HepG2 (cell line): ENCODE measurements around the gene C1orf87. TPM values are rescaled to one million over a fixed set of nuclear protein-coding genes. Genes with fewer than 3 reads are reported as not detected.
A peak's percentile ranks its signal among the peaks of the same experiment; 100 is the strongest.

Experiments
- BCL6 ChIP-seq: IDR thresholded peaks from 2 replicates; pipeline ENCODE4 v1.6.1; 2016; ENCODE audit warnings: missing genetic modification reagents, missing compliant biosample characterization
- DPF2 ChIP-seq: sonication (generic); formaldehyde crosslinking; IDR thresholded peaks from 2 replicates; pipeline ENCODE4 v1.4.0; 2020; ENCODE audit warnings: mild to moderate bottlenecking, low read depth, missing genetic modification reagents, borderline replicate concordance
- FOXA3 ChIP-seq: IDR thresholded peaks from 2 replicates; pipeline ENCODE4 v1.6.1; 2016; ENCODE audit warnings: missing genetic modification reagents, missing compliant biosample characterization
- HDAC6 ChIP-seq: fragments of 200-600 bp; sonication (generic); IDR thresholded peaks from 2 replicates; pipeline ENCODE4 v1.7.0; 2017; ENCODE audit warnings: mild to moderate bottlenecking, antibody characterized with exemption, low read length, low read depth
- HMGXB4 ChIP-seq, 2 experiments: sonication (generic) in 1 of 2; formaldehyde crosslinking in 1 of 2; IDR thresholded peaks; 2 replicates each; pipeline versions ENCODE4 v1.4.0 to v1.6.1; 2018 to 2020; ENCODE audit warnings: missing genetic modification reagents in 2 of 2, borderline replicate concordance in 1 of 2, low read depth in 1 of 2, mild to moderate bottlenecking in 1 of 2, missing biosample characterization in 1 of 2
- KLF11 ChIP-seq: IDR thresholded peaks from 2 replicates; pipeline ENCODE4 v1.6.1; 2016; ENCODE audit warnings: missing compliant biosample characterization
- PHF5A ChIP-seq: IDR thresholded peaks from one replicate; pipeline ENCODE4 v1.6.1; 2018; ENCODE audit warnings: low read depth, missing genetic modification reagents; ENCODE audit not compliant: unreplicated experiment
- POLR2AphosphoS5 ChIP-seq: IDR thresholded peaks from 2 replicates; pipeline ENCODE4 v1.6.1; 2012; ENCODE audit warnings: low read depth, low read length
- RAD21 ChIP-seq: fragments of 450-650 bp; formaldehyde crosslinking; IDR thresholded peaks from 2 replicates; pipeline ENCODE4 v1.5.0; 2020; ENCODE audit warnings: mild to moderate bottlenecking
- SMAD3 ChIP-seq: sonication (generic); formaldehyde crosslinking; IDR thresholded peaks from 2 replicates; pipeline ENCODE4 v1.4.0; 2020; ENCODE audit warnings: missing genetic modification reagents
- SOX13 ChIP-seq, 3 experiments: fragments of 450-650 bp in 1 of 3; sonication (generic) in 1 of 3; formaldehyde crosslinking in 1 of 3; IDR thresholded peaks in 2 of 3; conservative IDR thresholded peaks in 1 of 3; 2 replicates each; pipeline versions ENCODE4 v1.5.0 to v1.6.1; 2016 to 2020; ENCODE audit warnings: antibody characterized with exemption in 1 of 3, mild to moderate bottlenecking in 1 of 3, missing compliant biosample characterization in 1 of 3, missing genetic modification reagents in 1 of 3, moderate library complexity in 1 of 3
- STAG1 ChIP-seq: sonication (generic); formaldehyde crosslinking; IDR thresholded peaks from 2 replicates; pipeline ENCODE4 v1.4.0; 2020; ENCODE audit warnings: missing genetic modification reagents
- ZGPAT ChIP-seq: IDR thresholded peaks from 2 replicates; pipeline ENCODE4 v1.6.1; 2016; ENCODE audit warnings: mild to moderate bottlenecking
- ZNF570 ChIP-seq: sonication (generic); formaldehyde crosslinking; IDR thresholded peaks from 2 replicates; pipeline ENCODE4 v1.4.0; 2020; ENCODE audit warnings: mild to moderate bottlenecking, missing genetic modification reagents, borderline replicate concordance
- polyA plus RNA-seq, 8 experiments: library from polyadenylated mRNA; depleted of rRNA in 3 of 8; stranded (reverse) in 7 of 8; unstranded in 1 of 8; fragments of >200 nt; fragmentation: Illumina TruSeq in 4 of 8; extraction: Trizol in 4 of 8; gene quantifications; 2 replicates each; pipeline versions ENCODE4 v1.2.1 to v1.2.3, GENCODE V29; 2011 to 2016; ENCODE audit warnings: low read depth in 4 of 8, missing spikeins in 1 of 8, mixed read lengths in 1 of 8; ENCODE audit not compliant: insufficient read depth in 1 of 8
- total RNA-seq, 5 experiments: library from RNA; depleted of rRNA; stranded (reverse); fragments of >200 nt; fragmentation: Illumina TruSeq; extraction: Trizol; gene quantifications; 2 replicates each; pipeline ENCODE4 v1.2.3, GENCODE V29; 2016; ENCODE audit warnings: low read depth in 1 of 5
- TF ChIP-seq, protein P1 (sequence below): IDR thresholded peaks from 2 replicates; pipeline ENCODE4 v1.6.1; 2018; ENCODE audit warnings: missing genetic modification reagents, mild to moderate bottlenecking, missing compliant biosample characterization
- TF ChIP-seq, protein P2 (sequence below): sonication (generic); formaldehyde crosslinking; IDR thresholded peaks from 2 replicates; pipeline ENCODE4 v1.5.1; 2020; ENCODE audit warnings: mild to moderate bottlenecking, moderate library complexity, missing genetic modification reagents
- TF ChIP-seq, protein P3 (sequence below), 2 experiments: fragments of 450-650 bp in 1 of 2; sonication (generic) in 1 of 2; formaldehyde crosslinking; IDR thresholded peaks; 2 replicates each; pipeline versions ENCODE4 v1.5.0 to v1.8.0; 2020 to 2022; ENCODE audit warnings: mild to moderate bottlenecking in 1 of 2, missing genetic modification reagents in 1 of 2
- TF ChIP-seq, protein P4 (sequence below): sonication (generic); formaldehyde crosslinking; IDR thresholded peaks from 2 replicates; pipeline ENCODE4 v1.5.0; 2020; ENCODE audit warnings: mild to moderate bottlenecking, missing genetic modification reagents, moderate library complexity

Gene C1orf87
- total and polyA plus RNA-seq, 2 of the 13 experiments (the other 11 are each of a cell fraction or from before 2014, with no cell fraction given), result not detected

DNA sequence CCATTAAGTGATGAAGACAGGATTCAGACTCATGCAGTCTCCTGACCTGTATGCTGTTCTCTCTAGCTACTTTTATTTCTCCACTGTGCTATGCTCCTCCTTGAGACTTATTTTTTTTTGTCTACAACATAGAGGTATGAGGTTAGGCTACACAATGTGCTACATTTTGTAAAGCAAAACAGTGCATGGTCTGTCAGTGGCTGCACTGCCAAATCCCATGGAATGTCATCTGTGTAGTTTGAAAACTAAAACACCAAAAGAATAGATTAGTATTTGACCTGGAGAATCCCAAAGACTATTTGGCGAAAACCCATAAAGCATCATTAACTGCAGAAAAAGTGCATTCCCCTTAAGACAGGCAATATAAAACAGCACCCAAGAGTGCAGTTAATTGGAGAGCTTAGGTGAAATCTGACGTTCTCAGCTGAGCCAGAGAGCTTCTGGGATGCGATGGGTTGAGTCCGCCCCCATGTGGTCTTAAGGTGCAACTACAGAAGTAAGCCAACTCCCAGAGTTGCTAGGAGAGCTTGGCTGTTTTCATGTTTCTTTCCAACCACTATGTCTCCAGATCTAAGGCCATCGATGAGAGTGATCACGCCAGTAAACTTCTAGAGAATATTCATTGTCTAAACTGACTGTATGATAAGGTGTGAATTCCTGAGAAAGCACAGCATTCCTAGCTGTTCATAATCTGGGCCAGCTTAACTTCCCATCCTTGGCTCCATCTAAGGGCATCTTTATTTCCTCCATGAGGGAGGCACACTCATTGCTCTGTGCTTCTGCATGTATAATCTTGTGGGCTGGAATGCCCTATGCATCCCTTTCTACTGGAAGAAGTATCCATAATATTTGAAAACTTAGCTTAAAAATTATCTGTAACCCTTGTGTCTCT, 126.3 kb downstream of the C1orf87 start (continued):
- peak; percentile 94 for TF ChIP-seq RAD21 (CRISPR knock-in tag)
- TF ChIP-seq DPF2 (CRISPR knock-in tag), result no peak
- TF ChIP-seq HDAC6, result no peak
- TF ChIP-seq SMAD3 (CRISPR knock-in tag), result 0 out of 2 replicates have a peak, but pooled peaks have one; percentile 36
- TF ChIP-seq HMGXB4 (CRISPR knock-in tag; IDR thresholded peaks at IDR 0.05; ENCODE audit: borderline replicate concordance in 1 of 2, low read depth in 1 of 2), result peak in 1 of 2 experiments; percentile 59; a peak in 1 of 4 replicates
- no peak for TF ChIP-seq PHF5A (CRISPR knock-in tag)
- TF ChIP-seq, protein P1, sequence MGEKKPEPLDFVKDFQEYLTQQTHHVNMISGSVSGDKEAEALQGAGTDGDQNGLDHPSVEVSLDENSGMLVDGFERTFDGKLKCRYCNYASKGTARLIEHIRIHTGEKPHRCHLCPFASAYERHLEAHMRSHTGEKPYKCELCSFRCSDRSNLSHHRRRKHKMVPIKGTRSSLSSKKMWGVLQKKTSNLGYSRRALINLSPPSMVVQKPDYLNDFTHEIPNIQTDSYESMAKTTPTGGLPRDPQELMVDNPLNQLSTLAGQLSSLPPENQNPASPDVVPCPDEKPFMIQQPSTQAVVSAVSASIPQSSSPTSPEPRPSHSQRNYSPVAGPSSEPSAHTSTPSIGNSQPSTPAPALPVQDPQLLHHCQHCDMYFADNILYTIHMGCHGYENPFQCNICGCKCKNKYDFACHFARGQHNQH (CRISPR knock-in tag), result 0 out of 2 replicates have a peak, but pooled peaks have one; percentile 21
- TF ChIP-seq SOX13 (IDR thresholded peaks at IDR 0.05), result no peak
- 0 out of 4 replicates have a peak, but pooled peaks of 1 of the 2 experiments have one; percentile 4 for TF ChIP-seq SOX13 (CRISPR knock-in tag; conservative IDR thresholded peaks at IDR 0.05 in 1 of 2, IDR thresholded peaks at IDR 0.05 in 1 of 2)
- TF ChIP-seq ZNF570 (CRISPR knock-in tag), result no peak
- TF ChIP-seq STAG1 (CRISPR knock-in tag), result peak; percentile 98
- TF ChIP-seq, protein P2, sequence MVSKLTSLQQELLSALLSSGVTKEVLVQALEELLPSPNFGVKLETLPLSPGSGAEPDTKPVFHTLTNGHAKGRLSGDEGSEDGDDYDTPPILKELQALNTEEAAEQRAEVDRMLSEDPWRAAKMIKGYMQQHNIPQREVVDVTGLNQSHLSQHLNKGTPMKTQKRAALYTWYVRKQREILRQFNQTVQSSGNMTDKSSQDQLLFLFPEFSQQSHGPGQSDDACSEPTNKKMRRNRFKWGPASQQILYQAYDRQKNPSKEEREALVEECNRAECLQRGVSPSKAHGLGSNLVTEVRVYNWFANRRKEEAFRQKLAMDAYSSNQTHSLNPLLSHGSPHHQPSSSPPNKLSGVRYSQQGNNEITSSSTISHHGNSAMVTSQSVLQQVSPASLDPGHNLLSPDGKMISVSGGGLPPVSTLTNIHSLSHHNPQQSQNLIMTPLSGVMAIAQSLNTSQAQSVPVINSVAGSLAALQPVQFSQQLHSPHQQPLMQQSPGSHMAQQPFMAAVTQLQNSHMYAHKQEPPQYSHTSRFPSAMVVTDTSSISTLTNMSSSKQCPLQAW (CRISPR knock-in tag), result peak; percentile 23; the same call in 1 of the 2 replicates
- TF ChIP-seq, protein P3, sequence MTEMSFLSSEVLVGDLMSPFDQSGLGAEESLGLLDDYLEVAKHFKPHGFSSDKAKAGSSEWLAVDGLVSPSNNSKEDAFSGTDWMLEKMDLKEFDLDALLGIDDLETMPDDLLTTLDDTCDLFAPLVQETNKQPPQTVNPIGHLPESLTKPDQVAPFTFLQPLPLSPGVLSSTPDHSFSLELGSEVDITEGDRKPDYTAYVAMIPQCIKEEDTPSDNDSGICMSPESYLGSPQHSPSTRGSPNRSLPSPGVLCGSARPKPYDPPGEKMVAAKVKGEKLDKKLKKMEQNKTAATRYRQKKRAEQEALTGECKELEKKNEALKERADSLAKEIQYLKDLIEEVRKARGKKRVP (CRISPR knock-in tag; IDR thresholded peaks at IDR 0.05), result no peak
- TF ChIP-seq BCL6, result 0 out of 2 replicates have a peak, but pooled peaks have one; percentile 15
- no peak for TF ChIP-seq ZGPAT (CRISPR knock-in tag)
- no peak for TF ChIP-seq KLF11 (CRISPR knock-in tag)
- no peak for TF ChIP-seq POLR2AphosphoS5
- TF ChIP-seq, protein P4, sequence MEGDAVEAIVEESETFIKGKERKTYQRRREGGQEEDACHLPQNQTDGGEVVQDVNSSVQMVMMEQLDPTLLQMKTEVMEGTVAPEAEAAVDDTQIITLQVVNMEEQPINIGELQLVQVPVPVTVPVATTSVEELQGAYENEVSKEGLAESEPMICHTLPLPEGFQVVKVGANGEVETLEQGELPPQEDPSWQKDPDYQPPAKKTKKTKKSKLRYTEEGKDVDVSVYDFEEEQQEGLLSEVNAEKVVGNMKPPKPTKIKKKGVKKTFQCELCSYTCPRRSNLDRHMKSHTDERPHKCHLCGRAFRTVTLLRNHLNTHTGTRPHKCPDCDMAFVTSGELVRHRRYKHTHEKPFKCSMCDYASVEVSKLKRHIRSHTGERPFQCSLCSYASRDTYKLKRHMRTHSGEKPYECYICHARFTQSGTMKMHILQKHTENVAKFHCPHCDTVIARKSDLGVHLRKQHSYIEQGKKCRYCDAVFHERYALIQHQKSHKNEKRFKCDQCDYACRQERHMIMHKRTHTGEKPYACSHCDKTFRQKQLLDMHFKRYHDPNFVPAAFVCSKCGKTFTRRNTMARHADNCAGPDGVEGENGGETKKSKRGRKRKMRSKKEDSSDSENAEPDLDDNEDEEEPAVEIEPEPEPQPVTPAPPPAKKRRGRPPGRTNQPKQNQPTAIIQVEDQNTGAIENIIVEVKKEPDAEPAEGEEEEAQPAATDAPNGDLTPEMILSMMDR (CRISPR knock-in tag), result peak; percentile 96
- peak; percentile 46 for TF ChIP-seq FOXA3 (CRISPR knock-in tag)
